ENCODE measurements around the gene INSC.

Gene INSC

DNA sequence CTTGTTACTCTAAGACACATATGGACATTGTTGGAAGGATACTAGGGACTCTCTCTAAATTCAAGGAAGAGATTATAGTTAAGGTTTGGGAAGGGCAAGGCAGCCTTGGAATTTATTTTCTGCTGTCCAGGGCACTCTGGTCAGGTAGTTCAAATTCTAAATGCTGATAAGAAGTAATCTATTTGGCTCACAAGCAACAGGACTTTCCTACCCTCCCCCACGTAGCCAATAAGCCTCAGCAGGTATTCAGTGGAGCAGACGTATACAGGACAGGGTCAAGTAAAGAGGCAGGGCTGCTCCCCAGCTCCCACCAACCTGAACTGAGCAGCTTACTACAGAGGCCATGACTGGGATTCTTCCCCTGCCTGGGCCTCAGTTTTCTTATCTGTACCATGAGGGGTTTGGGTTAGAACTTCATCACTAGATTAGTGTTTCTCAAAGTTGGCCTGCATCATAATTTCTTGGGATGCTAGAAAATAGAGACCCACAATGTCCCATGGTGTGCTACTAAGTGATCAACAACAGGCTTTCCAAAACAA, 6.1 kb upstream of the INSC start:
- no peak for DNase-seq (ENCODE audit: low read depth)

DNA sequence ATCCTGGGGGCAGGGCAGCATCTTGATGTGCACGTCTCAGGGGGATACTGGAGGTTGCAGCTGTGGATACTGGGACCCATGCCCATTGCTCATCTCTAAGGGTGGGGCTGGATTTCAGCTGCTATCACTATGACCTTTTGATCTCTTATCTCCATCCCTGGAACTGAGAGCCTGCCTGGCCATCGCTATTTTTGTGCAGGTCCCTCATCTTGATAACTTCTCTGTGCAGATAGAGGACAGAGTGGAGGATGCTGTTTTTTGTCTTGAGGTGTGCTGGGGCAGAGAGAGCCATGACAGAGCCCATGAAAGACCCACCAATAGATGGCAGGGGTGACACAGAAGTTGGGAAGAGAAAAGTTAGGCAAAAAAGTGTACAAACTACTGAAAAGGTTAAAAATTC, 5.1 kb upstream of the INSC start:
- DNase-seq (ENCODE audit: low read depth): no peak

DNA sequence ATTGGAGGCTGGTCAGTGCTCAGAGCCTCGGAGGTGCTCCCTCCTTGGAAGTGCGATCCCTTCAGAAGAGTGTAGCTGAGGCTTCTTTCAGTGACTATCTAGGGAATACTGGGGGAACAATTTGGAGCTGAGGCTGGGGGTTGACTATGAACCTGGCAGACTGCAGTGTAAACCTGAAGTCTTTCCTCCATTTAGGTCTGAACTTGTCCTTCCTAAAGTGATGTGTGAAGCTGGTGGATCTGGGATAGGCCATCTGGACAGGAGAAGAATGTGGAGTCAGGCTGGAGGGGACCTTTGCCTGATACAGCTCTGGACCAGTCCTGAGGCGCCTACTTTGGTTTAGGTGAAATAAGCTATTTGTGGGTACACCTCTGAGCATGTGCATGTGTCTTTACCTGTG, 3.5 kb upstream of the INSC start:
- no peak for DNase-seq (ENCODE audit: low read depth)

DNA sequence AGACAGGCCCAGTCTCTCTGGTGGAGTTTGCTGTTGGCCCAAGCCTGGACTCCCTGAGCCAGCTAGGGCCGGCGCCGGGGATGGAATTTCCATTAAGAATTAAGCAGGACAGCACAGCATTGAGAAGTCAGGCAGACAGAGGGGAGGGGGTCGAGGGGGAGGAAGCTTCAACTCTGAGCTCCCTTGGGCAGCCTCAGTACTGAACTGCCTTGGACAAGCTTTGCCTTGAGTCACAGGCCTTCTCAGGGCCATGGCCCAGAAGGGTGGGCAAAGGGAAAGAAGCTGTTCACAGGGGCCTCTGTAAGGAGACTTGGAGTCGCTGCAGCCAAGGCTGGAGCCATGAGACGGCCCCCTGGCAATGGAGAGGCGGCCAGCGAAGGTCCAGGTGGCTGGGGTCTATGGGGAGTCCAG, 2.6 kb upstream of the INSC start:
- DNase-seq (ENCODE audit: low read depth): no peak

DNA sequence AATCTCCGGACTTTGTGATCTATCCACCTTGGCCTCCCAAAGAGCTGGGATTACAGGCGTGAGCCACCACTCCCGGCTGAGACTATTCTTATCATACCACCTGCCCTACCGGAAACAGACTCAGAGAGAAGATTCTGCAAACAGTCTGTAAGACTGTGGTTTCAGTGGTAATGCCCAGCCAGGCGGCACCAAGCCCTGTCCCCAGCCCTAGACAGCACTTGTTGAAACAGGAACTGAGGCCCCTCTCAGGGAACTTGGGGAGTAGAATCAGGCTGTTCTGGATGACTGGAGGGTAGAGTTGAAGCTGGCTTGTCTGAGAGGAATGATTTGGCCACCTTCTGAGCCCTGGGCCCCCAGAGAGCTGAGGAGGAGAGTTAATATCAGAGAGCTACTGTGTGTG, 1.3 kb upstream of the INSC start:
- DNase-seq (ENCODE audit: low read depth): no peak

DNA sequence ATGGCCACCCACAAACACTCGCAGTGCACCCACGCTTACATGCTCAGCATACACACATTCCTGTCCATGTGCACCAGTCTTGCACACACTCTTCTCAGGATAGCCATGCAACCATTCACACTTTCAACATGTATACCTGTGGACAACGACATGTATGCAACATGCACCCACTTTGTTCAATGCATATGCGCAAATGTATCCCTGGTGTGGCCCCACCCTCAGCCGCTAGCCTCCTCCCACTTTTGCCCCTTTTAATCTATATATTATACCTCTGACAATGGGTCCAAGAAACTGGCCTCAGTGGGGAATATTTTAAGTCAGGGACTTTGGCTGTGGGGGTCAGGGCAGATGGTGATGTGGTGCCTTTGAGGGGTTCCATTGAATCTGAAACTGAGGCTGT, 963 bp downstream of the INSC start:
- DNase-seq (ENCODE audit: low read depth): no peak

DNA sequence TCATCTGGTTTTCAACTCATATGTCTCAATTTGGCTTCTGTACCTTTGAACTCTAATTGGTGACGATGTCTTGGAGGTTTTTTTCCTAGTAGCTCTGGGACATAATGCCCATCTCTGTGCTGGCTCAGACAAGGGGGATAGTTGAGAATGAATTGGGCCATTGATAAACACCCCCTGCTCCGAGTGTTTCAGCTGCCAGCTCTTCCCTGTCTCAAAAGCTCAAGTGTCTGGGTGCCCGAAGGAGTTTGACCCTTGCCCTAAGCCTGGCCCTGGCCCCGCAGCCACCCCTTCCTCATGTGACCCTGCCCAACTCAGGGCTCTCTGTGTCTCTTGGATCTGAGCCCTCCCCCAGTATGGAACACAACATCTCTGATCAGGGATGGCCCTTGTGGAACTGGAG, 3.0 kb downstream of the INSC start:
- DNase-seq (ENCODE audit: low read depth): no peak

DNA sequence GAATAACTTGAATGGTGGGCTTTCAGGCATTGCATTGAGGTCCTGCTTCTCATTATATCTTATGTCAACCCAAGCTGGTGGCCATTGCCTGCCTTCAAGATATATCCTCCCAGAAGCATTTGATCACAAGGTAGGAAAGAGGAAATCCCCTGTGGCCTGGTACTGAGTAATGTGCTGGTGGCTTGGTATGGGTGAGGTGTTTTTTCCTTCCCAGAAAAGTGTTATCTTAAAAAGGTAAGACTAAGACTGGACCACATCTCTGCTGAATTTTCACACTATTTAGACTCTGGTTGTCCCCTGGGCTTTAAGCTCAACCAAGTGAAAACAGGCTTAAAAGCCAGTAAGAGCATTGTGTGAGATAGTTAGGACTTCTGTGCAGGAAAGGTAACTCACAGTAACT, 3.7 kb downstream of the INSC start:
- no peak for DNase-seq (ENCODE audit: low read depth)

DNA sequence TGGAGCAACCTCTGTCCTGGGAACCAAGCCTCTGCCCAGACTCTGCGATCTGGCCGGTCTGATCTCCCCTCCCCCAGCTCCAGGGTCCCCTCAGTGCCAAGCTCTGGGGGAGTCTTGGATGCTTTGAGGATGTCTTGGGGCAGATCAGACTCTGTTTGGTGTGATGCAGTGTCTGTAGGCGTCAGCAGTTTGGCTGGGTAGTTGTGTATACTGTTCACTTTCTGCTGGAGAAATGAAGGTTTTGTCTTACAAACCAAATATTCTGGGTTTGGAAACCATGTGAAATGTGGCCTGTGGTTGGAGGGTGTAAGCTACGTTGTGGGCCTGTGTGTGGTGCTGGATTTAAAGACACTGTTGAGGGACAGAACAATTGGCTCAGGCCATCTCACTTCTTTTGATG, 4.6 kb downstream of the INSC start:
- DNase-seq (ENCODE audit: low read depth): no peak

DNA sequence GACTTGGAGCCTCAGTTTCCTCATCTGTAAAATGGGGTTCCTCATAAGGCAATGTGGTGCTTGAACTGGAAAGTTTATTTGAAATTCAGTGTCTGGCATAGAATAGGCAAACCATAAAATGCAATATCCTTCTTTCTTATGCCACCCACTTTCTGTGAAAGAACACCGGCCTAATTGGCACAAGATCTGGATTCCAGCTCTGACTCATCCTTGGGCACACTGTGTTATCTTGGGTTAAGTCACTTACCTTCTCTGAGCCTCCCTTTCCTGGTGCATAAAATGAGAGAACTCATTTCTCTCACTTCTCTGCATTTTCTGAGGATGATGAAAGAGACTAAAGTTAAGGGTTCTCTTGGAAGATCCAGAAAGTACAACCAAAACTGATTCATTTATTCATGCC, 5.1 kb downstream of the INSC start:
- DNase-seq (ENCODE audit: low read depth): no peak

DNA sequence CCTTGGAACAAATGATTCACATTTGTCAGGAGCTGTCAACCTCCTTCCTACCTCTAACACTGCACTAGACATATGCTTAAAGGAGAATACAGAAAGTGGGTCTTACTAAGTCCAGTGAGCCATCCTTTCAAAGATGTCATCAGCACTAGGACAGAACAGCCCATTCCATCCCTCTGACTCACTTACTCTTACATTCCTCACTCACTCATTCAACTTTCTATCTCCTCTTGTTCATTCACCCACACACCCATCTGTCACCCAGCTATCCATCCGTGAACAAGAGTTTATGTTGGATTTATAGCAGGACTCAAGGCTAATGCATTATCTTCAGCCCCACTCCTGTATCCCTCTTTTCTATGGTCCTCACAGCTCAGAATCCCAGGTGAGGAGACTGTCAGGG, 9.1 kb downstream of the INSC start:
- DNase-seq (ENCODE audit: low read depth): no peak

DNA sequence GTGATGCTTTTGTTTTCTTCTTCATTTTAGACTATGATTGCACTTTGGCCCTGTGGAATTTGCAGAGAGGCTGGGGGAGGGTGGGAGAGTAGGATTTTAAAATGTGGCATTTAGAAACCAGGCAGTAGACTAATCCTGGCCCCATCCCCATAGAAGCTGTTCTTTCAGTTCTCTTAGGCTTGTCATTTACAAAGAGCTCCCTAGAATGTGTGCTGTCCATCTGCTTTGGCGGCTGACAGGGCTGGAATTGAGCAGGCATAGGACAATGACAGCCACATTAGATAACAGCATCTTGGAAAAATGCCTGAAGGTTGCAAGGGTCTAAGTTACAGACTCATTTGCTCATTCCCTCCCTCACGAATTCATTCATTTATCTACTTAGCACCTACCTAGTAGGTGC, 9.8 kb downstream of the INSC start:
- no peak for DNase-seq (ENCODE audit: low read depth)

DNA sequence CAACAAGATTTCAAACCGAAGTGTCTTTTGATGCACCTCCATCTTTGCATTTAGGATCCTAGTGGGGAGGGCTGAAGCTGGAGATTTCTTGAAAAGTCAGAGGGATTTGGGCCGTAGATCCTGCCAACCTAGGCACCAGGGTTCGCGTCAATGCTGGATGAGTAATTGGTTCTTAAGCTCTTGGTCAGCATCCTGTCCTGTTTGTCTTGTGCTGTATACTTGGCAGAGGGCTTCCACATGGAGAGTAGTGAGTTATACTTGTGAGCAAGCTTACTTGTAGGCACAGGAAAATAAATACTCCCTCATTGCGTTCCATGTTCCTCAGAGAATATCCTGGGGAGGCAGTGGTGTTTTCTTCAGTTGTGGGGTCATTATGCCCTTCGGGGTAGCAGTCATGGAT, 12.6 kb downstream of the INSC start:
- no peak for DNase-seq (ENCODE audit: low read depth)

DNA sequence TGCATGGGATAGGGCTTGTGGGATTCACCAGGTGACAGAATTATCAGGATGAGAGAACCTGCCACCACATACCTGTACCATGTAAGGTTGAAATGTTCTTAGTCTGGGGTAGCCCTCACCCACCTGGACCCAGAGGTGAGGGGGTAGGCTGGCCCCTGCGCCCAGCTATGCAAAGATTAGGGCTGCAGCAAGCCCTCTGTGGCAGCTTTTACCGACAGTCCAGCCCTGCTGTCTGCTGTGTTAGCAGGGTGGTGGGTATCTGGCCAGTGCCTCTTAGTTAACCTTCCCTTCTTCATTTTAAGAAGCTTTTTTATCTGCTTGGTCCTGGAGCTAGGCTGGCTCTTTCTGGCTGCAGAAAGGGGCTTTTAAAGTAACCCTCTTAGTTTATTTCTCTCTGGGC, 13.9 kb downstream of the INSC start:
- DNase-seq (ENCODE audit: low read depth): no peak

DNA sequence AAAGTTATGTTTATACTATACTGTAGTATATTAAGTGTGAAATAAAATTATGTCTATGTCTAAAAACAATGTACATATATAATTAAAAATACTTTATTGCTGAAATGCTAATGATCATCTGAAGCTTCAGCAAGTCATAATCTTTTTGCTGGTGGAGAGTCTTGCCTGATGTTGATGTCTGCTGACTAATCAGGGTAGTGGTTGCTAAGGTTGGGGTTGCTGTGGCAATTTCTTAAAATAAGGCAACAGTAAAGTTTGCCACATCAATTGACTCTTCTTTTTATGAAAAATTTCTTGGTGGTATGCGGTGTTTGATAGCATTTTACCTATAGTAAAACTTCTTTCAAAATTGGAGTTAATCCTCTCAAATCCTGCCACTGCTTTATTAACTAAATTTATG, 21.4 kb downstream of the INSC start:
- no peak for DNase-seq (ENCODE audit: low read depth)

DNA sequence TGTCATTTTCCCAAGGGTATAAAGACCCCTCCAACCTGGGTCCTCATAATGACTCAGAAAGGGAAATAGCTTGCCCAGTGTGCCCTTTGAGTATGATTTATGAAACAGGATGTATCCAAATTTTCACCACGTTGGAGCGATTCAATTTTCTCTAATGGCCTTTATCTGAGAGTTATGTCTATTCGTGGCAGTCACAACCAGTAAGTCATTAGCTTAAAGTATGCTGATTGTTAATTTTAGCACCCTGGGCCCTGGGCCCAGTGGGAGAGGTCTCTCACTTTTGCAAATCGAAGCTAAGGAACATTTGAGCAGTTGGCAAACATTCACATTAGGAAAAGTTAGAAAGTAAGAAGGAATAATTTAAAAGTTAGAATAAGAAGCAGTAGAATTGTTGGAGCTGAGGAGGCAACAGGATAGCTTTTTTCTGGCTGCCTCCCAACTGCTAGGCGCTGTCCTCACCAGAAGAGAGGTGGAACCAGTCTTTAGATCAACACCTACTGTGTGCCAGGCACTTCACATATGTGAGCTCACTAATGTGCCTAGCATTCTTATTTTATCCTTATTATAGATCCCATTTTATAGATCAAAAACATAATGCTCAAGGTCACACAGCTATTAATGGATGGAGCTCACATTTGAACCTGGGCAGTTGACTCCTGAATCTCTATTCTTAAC, 24.5 kb downstream of the INSC start:
- DNase-seq (ENCODE audit: low read depth): no peak

DNA sequence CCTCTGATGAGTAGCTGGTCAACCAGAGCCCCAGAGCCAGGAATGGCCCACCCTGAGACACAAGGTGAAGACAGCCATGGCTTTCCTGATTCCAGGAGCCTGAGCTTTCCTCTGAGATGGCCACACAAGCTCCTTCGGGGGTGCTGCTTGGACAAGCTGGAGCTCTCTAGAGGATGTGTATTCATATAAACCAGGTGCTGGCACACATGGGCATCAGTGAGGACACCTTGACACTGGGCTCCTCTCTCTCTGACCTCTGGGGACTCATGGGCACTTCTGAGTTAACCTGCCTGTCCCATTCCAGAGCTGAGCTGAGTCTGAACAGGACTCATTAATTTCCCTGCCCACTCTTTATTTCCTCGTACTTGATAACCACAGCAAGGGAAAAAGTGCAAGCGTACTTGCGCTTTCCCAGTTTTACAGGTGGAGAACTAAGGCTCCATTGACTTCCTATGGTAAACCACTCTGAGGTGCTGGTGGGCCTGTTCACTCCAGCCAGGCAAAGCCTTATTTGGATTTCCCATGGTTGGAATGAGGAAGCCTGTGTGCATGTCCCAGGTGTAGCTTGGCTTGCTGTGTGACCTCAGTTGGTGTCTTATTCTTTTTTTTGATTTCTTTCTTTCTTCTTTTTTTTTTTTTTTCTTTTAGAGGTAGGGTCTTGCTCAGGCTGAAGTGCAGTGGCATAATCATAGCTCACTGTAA, 25.4 kb downstream of the INSC start:
- DNase-seq (ENCODE audit: low read depth): no peak

DNA sequence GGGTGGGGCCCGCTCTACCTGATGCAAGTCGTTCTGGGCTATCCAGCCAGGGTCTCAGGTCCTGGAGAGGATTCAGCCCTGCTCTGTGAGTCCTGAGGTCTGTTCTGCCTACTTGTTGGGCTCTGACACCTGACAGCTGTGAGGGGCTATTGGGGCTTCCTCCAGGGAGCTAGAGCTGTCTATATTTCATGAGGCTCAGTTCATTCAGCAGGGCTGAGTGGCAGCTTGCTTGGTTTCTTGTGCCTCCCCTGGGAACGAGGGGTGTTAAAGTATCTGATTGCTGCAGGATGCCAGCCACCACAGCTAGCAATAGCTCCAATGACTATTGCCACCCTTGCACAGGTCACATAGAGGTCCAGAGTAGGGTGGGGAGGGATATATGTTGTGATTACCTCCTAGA, 26.7 kb downstream of the INSC start:
- DNase-seq (ENCODE audit: low read depth): no peak

DNA sequence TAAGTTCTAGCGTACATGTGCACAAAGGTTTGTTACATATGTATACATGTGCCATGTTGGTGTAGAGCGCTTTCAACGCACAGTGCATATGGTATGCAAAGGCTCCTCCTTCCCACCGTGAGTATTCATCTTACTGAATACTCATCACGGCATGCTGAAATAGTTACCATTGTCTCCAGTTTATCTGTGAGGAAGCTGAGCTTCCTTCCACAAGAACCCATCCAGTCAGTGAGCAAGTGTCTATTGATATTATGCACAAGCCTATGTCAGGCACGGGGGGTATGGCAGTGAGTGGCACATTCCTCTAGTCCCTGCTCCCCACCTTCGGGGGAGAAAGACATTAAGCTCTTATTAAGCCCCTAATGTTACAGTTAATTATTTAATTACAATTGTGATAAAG, 28.1 kb downstream of the INSC start:
- no peak for DNase-seq (ENCODE audit: low read depth)

DNA sequence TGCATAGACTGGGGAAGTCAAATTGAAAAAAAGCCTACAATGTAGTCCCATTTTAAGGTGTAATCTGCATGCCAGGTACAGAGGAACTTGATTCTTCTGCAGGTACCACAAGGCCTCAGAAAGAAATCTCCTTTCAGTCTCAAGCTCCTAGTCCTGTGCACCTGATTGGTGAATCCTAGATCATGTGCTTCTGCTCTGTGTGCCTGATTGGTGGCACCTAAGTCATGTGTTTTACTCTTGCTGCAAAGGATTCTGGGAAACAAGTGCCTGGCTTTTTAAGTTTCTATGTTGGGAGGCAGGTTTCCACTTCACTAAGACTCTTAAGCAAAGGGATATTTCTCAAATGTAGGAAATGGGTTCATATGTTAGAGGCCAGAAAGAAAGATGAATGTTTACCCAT, 29.1 kb downstream of the INSC start:
- DNase-seq (ENCODE audit: low read depth): no peak

DNA sequence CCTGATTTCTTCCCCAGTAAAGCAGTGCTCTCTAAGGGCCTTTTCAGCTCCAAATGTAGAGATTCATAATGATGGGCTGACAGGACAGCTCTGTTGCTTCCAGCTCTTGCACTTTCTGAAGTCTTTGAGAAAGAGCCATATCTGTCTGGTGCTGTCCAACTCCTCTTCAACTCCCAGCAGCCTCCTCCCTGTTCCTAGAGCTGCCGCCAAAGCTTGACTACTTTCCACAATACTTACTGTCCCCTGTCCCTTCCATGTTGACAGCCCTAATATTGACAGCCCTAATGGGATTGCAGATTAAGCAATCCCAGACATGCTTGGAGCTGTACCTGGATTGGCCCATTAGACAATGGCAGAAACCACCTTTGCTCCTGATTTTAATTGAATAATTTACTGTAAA, 29.6 kb downstream of the INSC start:
- DNase-seq (ENCODE audit: low read depth): no peak

DNA sequence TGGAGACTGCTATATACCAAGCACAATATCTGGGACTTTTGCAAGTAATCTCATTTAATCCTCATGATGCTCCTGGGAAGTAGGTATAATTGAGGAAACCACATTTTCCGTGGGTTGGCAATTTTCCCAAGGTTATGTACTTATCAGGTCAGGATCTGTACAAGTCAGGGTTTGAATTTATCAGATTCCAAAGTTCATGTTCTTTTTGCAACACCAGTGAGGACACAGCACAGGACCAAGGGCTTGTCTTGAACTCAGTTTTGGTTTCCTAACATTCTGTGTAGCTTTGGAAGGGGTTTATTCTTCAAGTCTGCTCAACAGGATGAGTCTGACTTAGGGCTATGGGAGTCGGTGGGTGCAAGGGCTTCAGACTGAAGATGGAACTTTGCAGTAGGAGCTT, 30.4 kb downstream of the INSC start:
- no peak for DNase-seq (ENCODE audit: low read depth)

DNA sequence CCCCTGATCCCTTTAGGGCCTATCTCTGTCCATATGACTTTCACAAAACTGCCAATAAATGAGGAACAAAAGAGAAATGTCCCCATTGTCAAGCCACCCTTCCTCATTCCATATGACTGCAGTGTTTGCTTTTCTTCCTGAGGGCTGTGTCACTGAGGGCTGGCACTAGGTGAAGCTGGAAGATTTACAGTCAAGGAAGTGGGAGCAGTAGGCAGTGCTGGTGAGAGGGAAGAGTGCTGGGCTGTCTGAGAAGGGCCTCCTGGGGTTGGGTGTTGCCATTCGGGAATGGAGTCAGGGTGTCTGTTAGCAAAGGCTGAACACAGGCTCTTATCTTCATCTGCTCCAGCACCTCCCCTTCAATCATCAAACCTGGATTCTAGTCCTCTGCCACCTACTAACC, 30.9 kb downstream of the INSC start:
- no peak for DNase-seq (ENCODE audit: low read depth)

Measured in stimulated activated CD8-positive, alpha-beta memory T cell treated with anti-CD3 and anti-CD28 coated beads, Interleukin-15, amount 100 ng/mL, for 1 hour (primary cell).